ENCODE data around the gene SLC9A3.

Gene SLC9A3

GRCh38 chr5:570446-570845 is 46.2 kb upstream of the SLC9A3 start:
- no peak for DNase-seq (ENCODE audit: extremely low spot score)
- POLR2A ChIA-PET: no interaction called here
- TF ChIP-seq FOXM1 (IDR thresholded peaks at IDR 0.05; ENCODE audit: borderline replicate concordance) (no peak), ZNF384 (IDR thresholded peaks at IDR 0.05) (no peak), L3MBTL2 (conservative IDR thresholded peaks at IDR 0.05) (no peak), TARDBP (IDR thresholded peaks at IDR 0.05) (no peak), NFRKB (IDR thresholded peaks at IDR 0.05) (no peak), LEF1 (IDR thresholded peaks at IDR 0.05; ENCODE audit: borderline replicate concordance) (no peak), FOXK2 (IDR thresholded peaks at IDR 0.05) (no peak), PKNOX1 (IDR thresholded peaks at IDR 0.05) (no peak), BHLHE40 (IDR thresholded peaks at IDR 0.05; ENCODE audit: borderline replicate concordance) (no peak), SUZ12 (IDR thresholded peaks at IDR 0.05) (no peak), CTBP1 (IDR thresholded peaks at IDR 0.05; ENCODE audit: borderline replicate concordance) (no peak), SP1 (IDR thresholded peaks at IDR 0.05) (no peak), ELF4 (IDR thresholded peaks at IDR 0.05) (no peak), FOXA1 (IDR thresholded peaks at IDR 0.05) (no peak)
- CTCF ChIA-PET: no interaction called here

GRCh38 chr5:569868-570361 is 45.7 kb upstream of the SLC9A3 start:
- TF ChIP-seq FOXA1 (IDR thresholded peaks at IDR 0.05) (no peak), SP1 (IDR thresholded peaks at IDR 0.05) (no peak), FOXK2 (IDR thresholded peaks at IDR 0.05) (no peak)
- no peak for DNase-seq (ENCODE audit: extremely low spot score)
- CTCF ChIA-PET: no interaction called here
- POLR2A ChIA-PET: no interaction called here

DNA sequence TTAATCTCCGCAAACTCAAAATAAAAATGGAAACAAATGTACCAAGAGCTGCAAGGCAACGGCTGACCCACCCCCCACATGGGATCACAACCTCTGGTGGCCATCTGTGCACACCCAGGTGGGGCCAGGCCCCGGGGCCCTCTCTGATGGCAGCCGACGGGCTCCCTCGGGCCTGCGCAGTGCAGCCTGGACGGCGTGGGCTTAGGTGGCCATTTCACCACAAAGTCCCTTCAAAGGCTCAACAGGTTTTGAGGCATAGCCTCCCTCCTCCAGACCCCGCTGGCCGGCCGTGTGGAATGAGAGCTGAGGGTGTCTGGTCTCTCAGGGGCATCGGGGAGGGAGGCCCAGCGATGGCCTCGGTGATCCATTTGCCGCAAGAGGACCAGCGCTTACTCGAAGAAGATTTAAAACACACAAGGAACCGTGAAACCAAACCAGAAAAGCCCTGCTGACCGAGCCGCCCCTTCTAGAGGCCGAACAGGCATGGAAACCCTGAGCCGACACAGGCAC is 45.2 kb upstream of the SLC9A3 start:
- CTCF ChIA-PET: no interaction called here
- no peak for DNase-seq (ENCODE audit: extremely low spot score)
- POLR2A ChIA-PET: no interaction called here
- TF ChIP-seq ELF4 (IDR thresholded peaks at IDR 0.05) (no peak), FOXA1 (IDR thresholded peaks at IDR 0.05) (no peak), TARDBP (IDR thresholded peaks at IDR 0.05) (no peak), SP1 (IDR thresholded peaks at IDR 0.05) (no peak), LEF1 (IDR thresholded peaks at IDR 0.05; ENCODE audit: borderline replicate concordance) (no peak), HDGF (IDR thresholded peaks at IDR 0.05; ENCODE audit: borderline replicate concordance) (no peak), L3MBTL2 (conservative IDR thresholded peaks at IDR 0.05) (no peak), ZNF384 (IDR thresholded peaks at IDR 0.05) (no peak), NFRKB (IDR thresholded peaks at IDR 0.05) (no peak), FOXM1 (IDR thresholded peaks at IDR 0.05; ENCODE audit: borderline replicate concordance) (no peak), PKNOX1 (IDR thresholded peaks at IDR 0.05) (no peak), FOXK2 (IDR thresholded peaks at IDR 0.05) (no peak), SUZ12 (IDR thresholded peaks at IDR 0.05) (no peak), CTBP1 (IDR thresholded peaks at IDR 0.05; ENCODE audit: borderline replicate concordance) (no peak), BHLHE40 (IDR thresholded peaks at IDR 0.05; ENCODE audit: borderline replicate concordance) (no peak), ARNT (IDR thresholded peaks at IDR 0.05) (no peak)

DNA sequence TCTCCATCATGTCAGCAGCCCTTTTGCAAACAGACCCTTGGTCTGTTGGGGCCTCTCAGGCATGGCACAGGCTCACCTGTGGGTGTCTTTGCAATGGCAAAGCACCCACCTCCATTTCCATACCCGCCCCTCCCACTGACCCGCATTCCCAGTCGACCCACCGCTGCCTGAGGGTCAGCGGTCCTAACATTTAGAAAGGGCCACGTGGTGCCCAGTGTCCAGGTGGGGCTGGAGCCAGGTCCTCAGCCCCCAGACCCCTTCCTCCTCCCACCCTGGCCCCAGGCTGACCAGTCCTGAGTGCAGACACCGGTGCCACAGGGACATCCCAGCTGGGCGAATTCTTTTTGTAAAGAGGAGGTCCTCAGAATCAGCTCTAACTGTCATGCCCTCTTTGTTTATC is 44.6 kb upstream of the SLC9A3 start:
- POLR2A ChIA-PET: no interaction called here
- CTCF ChIA-PET: no interaction called here
- no peak for DNase-seq (ENCODE audit: extremely low spot score)
- TF ChIP-seq PKNOX1 (IDR thresholded peaks at IDR 0.05) (no peak), L3MBTL2 (conservative IDR thresholded peaks at IDR 0.05) (no peak), ARNT (IDR thresholded peaks at IDR 0.05) (no peak), SUZ12 (IDR thresholded peaks at IDR 0.05) (no peak), FOXA1 (IDR thresholded peaks at IDR 0.05) (no peak), LEF1 (IDR thresholded peaks at IDR 0.05; ENCODE audit: borderline replicate concordance) (no peak), FOXM1 (IDR thresholded peaks at IDR 0.05; ENCODE audit: borderline replicate concordance) (no peak), ELF4 (IDR thresholded peaks at IDR 0.05) (no peak), BHLHE40 (IDR thresholded peaks at IDR 0.05; ENCODE audit: borderline replicate concordance) (no peak), CTBP1 (IDR thresholded peaks at IDR 0.05; ENCODE audit: borderline replicate concordance) (no peak), TARDBP (IDR thresholded peaks at IDR 0.05) (no peak), SP1 (IDR thresholded peaks at IDR 0.05) (no peak), HDGF (IDR thresholded peaks at IDR 0.05; ENCODE audit: borderline replicate concordance) (no peak), ZNF384 (IDR thresholded peaks at IDR 0.05) (no peak), NFRKB (IDR thresholded peaks at IDR 0.05) (no peak), FOXK2 (IDR thresholded peaks at IDR 0.05) (no peak)

GRCh38 chr5:568061-568781 is 44.0 kb upstream of the SLC9A3 start:
- TF ChIP-seq CTBP1 (IDR thresholded peaks at IDR 0.05; ENCODE audit: borderline replicate concordance) (no peak), ARNT (IDR thresholded peaks at IDR 0.05) (no peak)
- DNase-seq (ENCODE audit: extremely low spot score): no peak
- POLR2A ChIA-PET: no interaction called here
- CTCF ChIA-PET: no interaction called here

GRCh38 chr5:567664-568060 is 43.4 kb upstream of the SLC9A3 start:
- TF ChIP-seq FOXA1 (IDR thresholded peaks at IDR 0.05): no peak
- no peak for TF ChIP-seq FOXM1 (IDR thresholded peaks at IDR 0.05; ENCODE audit: borderline replicate concordance)
- TF ChIP-seq PKNOX1 (IDR thresholded peaks at IDR 0.05): no peak
- TF ChIP-seq SP1 (IDR thresholded peaks at IDR 0.05): no peak
- TF ChIP-seq L3MBTL2 (conservative IDR thresholded peaks at IDR 0.05): no peak
- CTCF ChIA-PET: no interaction called here
- POLR2A ChIA-PET: no interaction called here
- DNase-seq (ENCODE audit: extremely low spot score): no peak
